Endometrial microvascular endothelial cells (primary cell): ENCODE data around the gene SNRPD3. TPM values are rescaled to one million over a fixed set of nuclear protein-coding genes. Genes with fewer than 3 reads are reported as not detected.
"Not testable (repeated sequence)": the region's sequence is repeated elsewhere in the genome, so short reads cannot be mapped to it uniquely, and the experiment has no call there.

ENCODE experiments used
- in situ Hi-C: cut with HindIII; loops from 2 replicates; pipeline ENCODE4 v1.10.0; 2017; ENCODE audit warnings: low sequenced_read_pairs, low pct_unique_long_range_greater_than_20kb; ENCODE audit errors: inconsistent ontology term
- total RNA-seq: library from RNA; depleted of rRNA; stranded (reverse); fragments of >200 nt; gene quantifications from one replicate; pipeline ENCODE4 v1.2.3, GENCODE V29; 2015; ENCODE audit errors: inconsistent ontology term

SNRPD3 gene
- total RNA-seq, 1 donor from 2014 or later = 343 TPM

GRCh38 chr22:24587251-24587650, 31.5 kb downstream of the SNRPD3 start:
- in situ Hi-C loops = no loop called here

DNA sequence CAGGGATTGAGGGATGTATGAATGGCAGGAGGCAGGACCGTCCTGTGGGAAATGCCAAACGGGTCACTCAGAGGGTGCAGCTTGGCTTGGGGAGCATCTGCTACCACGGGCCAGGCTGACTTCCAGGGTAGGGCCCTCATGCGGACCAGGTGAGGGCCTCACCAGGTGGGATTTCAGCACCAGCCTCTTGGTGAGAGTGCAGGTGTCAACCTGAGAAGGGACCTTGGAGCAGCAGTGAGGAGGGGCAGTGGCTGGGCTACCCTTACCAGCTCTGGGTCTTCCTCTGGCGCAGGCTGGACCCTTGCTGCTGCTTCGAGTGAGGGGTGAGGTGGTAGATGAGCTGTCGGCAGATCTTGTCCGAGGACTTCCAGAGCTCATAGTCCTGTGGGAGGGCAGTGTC, 32.1 kb downstream of the SNRPD3 start:
- in situ Hi-C loops = no loop called here

DNA sequence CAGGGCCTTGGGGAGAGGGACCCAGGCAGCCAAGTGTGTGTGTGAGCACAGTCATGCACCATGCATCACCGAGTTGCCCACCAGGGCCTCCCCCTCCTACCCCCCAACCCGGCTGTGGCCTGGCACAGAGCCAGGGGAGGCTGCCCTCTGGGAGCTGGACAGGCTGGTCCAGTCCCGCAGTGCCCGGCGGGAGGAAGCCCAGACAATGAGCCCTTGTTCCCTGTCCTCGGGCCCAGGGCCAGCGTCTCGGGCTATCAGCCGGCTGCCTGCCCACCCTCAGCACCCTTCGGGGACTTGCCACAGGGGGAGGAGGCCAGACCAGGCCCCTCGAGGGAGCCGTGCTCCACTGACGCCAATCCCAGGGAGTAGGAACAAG, 32.6 kb downstream of the SNRPD3 start:
- in situ Hi-C loops = no loop called here

- in situ Hi-C loops = no loop called here
Observed at GRCh38 chr22:24588757-24589481, 33.1 kb downstream of the SNRPD3 start.

DNA sequence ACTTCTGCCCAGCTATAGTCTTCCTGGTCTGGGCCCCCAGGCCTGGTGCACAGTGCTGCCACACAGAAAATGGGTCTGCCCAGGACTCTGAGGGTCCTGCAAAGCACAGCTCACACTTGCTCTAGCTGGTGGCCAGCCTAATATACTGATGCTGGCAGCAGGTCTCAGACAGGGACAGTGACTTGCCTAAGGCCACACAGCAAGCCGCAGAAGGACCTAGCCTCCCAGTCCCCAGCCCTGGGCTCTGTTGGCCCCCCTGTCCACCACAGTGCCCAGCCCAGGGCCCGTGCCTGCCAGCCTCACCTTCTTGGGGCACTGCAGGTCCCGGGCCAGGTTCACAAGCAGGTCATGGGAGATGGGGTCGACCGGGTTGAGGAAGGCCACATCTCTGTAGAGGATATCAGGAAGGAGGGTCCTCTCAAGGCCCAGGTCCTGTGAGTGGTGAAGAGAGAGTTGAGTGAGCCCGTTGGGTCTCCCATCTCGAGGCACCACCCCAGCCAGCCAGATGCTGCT, 33.8 kb downstream of the SNRPD3 start:
- in situ Hi-C loops = no loop called here

DNA sequence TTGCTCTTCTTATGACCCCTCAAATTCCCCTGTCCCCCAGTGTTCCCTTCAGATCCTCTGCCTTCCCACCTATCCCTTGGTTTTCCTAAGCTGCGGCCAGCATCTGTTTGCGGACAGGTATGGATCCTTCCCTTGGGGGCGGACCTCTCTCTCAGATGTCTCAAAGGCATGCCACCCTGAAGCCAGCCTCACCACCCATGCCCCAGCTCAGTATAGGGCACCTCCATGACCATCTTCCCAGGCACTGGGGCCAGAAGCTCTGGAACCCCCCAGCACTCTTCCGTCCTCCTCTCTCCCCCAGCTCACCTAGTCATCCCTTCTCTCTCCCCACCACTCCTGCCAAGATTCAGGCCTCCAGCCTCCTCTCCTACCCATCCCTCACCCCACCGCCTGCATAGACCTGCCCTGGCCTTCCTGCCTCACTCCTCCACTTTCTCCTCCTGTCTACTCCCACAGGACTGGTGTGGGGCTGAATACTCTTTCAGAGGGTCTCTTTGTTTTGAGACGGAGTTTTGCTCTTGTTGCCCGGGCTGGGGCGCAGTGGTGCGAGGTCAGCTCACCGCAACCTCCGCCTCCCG, 34.9 kb downstream of the SNRPD3 start:
- in situ Hi-C loops = no loop called here

- in situ Hi-C loops = no loop called here
Observed at GRCh38 chr22:24591286-24591830, 35.6 kb downstream of the SNRPD3 start.

DNA sequence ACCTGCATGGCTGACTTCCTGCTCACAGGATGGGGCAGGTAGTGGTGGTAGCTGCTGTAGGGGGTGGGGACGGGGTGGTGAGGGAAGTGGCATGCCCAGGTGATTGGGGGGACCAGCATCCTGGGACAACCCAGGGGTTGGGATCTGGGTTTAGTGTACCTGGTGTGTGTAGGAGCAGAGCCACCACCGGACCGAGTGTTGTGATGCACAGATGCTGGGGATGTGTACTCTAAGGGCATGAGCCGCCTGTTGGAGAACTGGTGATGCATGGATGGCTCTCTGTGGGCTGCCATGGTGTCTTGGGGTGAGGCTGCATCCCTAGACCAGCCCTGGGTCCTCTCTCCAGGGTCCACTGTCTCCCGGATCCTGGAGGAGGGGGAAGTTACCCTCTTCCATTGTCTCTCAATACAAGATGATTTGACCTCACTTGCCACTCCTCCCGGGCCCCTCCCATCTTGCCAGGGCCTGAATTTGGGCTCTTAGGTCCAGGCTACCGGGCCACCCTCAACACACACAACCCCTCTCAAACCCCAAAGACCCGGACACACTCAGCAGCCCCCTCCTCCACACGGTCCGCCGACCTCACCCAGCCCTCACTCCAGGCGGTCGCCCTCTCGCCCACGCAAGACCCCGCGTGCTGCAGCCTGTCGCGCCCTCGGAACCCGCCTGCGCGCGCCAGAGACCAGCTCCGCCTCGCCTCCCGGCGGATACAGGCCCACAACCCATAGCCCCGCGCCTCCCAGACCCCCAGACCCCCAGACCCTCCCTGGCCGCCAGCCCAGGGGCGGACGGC, 36.5 kb downstream of the SNRPD3 start:
- in situ Hi-C loops = no loop called here

GRCh38 chr22:24592851-24593558, 37.2 kb downstream of the SNRPD3 start, which contains the start of gene LRRC75B:
LRRC75B (minus strand) TSS chr22:24593073; CDS start chr22:24593039, 34 bp downstream.
- in situ Hi-C loops = no loop called here

DNA sequence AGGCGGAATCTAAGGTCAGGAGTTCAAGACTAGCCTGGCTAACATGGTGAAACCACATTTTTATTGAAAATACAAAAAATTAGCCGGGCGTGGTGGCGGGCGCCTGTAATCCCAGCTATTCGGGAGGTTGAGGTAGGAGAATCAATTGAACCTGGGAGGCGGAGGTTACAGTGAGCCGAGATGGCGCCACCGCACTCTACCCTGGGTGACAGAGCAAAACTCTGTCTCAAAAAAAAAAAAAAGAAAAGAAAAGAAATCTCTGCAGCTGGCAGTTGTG, 37.7 kb downstream of the SNRPD3 start:
- in situ Hi-C loops = not testable (repeated sequence)

GRCh38 chr22:24593836-24594568, 38.2 kb downstream of the SNRPD3 start:
- in situ Hi-C loops = no loop called here

DNA sequence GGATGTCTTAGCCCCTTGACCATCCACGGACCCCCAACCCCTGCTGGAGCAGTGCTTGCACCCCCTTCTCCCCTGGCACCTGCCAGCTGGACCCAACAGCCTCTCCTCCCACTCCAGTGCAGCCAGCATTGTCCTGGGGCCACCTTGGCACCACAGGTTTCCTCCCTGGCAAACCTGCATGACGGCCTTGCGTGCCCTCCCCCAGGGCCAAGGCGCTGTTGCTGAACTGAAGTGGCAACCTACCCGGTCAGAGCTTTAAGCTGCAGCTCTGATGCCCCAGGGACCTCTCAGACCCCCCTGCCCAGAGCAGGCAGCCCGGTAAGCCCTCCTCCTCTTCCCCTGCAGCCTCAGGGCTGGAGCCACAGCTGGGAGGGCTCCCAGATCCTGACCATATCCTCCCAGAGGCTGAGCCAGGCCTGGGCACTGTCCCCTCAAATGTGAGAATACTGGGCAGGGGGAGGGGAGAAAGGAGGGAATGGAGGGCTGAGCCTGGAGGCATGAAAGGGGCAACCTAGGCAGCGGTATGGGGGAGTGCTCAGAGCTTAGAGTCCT, 38.8 kb downstream of the SNRPD3 start:
- in situ Hi-C loops = no loop called here

DNA sequence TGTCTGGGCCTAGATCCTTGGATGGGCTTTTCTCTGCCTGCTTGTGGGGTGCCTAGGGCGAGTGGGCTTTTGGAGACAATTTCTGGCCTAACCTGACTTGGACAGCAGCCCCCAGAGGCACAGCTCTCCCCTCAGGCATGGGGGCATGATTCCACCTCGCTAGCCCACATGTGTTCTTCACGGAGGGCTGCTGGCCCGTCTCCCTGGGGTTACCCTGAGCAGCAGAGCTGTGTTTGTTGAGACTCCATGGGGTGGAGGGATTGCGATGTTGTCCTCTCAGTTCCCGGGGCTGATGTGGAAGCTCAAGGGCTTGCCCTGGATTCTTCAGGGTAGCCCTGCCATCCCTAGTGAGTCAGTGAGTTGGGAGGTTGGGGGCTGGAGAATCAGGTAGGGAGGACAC, 39.4 kb downstream of the SNRPD3 start:
- in situ Hi-C loops = no loop called here

- in situ Hi-C loops = no loop called here
Observed at GRCh38 chr22:24595863-24596262, 40.1 kb downstream of the SNRPD3 start.

DNA sequence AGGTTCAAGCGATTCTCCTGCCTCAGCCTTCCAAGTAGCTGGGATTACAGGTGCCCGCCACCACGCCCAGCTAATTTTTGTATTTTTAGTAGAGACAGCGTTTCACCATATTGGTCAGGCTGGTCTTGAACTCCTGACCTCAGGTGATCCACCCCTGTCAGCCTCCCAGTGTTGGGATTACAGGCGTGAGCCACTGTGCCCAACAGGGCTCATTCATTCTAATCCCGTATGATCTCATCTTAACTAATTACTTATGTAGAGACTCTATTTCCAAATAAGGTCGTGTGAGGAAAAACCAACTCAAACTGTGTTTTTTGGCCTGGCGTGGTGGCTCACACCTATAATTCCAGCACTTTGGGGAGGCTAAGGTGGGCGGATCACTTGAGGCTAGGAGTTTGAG, 41.3 kb downstream of the SNRPD3 start:
- in situ Hi-C loops = not testable (repeated sequence)

DNA sequence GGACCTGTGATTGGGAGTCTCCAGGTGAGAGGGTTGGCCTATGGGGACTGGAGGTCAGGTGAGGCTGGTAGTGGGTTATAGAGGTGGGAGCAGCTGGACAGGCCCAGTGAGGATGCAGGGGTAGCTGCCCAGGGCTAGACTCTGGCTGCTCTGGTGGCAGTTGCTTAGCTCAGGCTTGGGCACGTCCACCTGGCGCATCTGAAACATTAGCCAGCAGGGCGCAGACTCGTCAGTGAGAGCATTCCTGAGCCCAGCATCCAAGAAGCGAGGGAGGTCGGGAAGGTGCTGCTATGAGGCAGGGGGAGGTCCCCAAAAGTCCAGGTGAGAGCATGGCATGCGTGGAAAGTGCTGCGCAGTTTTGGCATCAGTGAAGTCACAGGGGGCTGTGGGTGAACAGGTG, 43.7 kb downstream of the SNRPD3 start:
- in situ Hi-C loops = no loop called here

DNA sequence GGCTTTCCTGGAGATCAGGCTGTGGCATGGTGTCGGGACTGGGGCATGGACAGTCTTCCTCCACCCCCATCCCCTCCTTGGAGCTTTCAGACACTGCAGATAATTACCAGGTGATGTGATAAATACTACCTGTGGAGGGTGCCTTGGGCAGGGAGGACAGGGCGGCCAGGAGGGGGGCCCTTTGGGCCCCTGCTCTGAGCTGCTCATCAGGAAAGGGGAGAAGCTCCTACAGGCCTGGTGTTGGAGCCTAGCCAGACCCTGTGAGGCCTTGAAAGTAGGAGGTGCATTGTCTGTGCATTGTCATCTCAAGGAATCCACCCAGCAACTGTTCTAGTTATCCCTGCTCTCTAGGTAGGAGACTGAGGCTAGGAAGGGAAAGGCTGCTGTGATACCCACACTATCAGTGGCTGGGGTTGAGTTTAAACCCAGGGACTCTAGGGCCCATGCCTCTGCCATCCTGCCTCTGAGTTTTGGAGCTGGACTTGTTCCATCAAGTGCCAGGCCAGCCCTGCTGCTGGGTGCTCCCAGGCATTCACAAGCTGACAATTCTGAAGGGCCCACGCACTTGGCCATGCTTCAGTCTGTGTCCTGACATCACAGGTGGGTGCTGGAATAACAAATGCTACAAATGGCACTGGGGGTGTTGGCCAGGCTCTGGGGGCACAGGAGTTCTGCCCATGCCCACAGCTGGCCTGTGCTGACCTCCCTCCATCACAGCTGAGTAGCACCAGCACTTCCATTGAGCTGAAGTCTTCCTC, 44.3 kb downstream of the SNRPD3 start:
- in situ Hi-C loops = not testable (repeated sequence)
